Loucy (cell line): ENCODE data around the gene SLC44A2.

Experiments used
- EZH2phosphoT487 ChIP-seq: fragments of 200-600 bp; IDR thresholded peaks from 2 replicates; pipeline ENCODE4 v1.6.1; 2018; ENCODE audit warnings: antibody characterized with exemption, mild to moderate bottlenecking, moderate library complexity, borderline replicate concordance
- TF ChIP-seq, protein P1 (sequence below): fragments of 200-600 bp; sonication (generic); conservative IDR thresholded peaks from 2 replicates; pipeline ENCODE4 v1.5.1; 2014; ENCODE audit warnings: mild to moderate bottlenecking, antibody characterized with exemption, low read length

DNA sequence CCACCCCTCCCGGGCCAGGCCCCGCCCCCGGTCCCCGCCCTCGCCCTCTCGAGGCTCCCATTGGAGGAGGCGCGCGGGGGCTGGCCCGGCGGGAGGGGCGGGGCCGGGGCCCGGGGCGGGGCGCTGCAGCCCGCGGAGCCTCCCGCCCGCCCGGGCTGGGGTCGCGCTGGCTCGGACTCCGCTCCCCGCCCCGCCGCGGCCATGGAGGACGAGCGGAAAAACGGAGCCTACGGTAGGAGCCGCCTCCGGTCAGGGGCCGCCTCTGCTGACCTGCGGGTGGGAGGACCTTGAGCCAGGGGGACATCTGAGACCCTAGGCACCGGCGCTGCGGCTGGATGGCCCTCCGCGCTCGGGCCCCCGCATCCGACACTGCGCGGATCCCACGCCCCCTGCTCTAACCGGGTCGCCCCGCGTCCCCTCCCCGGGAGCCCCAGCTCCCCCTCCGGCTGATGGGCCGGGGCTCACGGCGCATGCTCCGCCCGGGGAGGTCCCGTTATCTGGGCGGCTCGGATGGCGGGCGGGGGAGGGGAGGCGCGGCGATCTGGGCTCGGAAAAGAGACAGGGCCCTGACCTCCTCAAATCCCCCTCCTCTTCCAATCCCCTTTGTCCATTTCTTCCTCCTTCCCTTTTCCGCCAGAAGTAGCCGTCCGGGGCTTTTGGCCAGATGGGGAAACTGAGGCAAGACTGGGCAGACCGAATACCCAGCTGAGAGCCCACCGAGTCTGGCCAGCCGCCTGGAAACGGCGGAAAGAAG, 22.8 kb upstream of the SLC44A2 start:
- TF ChIP-seq, protein P1, sequence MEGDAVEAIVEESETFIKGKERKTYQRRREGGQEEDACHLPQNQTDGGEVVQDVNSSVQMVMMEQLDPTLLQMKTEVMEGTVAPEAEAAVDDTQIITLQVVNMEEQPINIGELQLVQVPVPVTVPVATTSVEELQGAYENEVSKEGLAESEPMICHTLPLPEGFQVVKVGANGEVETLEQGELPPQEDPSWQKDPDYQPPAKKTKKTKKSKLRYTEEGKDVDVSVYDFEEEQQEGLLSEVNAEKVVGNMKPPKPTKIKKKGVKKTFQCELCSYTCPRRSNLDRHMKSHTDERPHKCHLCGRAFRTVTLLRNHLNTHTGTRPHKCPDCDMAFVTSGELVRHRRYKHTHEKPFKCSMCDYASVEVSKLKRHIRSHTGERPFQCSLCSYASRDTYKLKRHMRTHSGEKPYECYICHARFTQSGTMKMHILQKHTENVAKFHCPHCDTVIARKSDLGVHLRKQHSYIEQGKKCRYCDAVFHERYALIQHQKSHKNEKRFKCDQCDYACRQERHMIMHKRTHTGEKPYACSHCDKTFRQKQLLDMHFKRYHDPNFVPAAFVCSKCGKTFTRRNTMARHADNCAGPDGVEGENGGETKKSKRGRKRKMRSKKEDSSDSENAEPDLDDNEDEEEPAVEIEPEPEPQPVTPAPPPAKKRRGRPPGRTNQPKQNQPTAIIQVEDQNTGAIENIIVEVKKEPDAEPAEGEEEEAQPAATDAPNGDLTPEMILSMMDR, result no peak
- no peak for TF ChIP-seq EZH2phosphoT487
